Measurements from ENCODE around the gene STX3.
A peak's percentile ranks its signal among the peaks of the same experiment; 100 is the strongest.

Gene STX3

DNA sequence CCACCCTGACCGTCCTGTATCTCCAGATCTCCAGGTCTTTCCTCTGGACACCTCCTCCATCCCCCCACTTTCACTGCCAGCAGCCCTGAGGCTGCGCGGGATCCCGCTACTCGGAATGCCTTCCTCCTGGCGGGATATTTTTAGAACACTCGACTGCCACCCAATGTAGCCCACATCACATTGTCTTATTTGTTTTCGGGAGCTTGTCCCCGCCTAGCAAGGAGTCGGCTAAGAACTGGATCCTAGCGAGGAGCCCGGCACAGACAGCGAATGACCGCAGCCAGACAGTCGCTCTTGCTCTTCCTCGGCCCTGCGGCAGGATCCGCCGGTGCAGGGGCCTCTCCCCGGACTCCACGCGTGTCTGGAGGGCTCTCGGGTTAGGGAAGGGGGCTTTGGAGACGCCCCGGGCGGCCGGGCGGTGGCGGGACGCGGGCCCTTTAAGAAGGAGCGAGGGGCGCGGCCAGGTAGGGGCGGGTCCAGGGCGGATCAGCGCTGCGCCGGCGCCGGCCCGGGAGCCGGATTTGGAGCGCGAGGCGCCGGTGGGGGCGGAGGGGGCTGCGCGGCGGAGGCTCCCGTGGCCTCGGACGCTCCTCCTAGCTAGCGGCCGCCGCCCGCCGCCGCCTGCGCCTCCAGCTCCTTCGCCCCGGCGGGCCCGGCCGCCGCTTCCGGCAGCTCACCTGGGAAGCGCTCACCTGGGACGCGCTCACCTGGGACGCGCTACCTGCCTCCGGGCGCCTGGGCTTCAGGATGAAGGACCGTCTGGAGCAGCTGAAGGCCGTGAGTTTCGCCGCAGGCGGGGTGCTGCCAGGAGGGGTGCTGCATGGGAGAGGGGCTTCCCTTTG, at the start of gene STX3:
Gene STX3, plus strand, starts transcription at position 518 of the 842 bp plus-strand sequence. Its CDS starts 230 bp downstream, at position 748.
- peak within 1 kb of the TSS; percentile 93 for H3K27ac ChIP-seq
- peak; percentile 16 for DNase-seq (ENCODE audit: low read depth, low spot score)

DNA sequence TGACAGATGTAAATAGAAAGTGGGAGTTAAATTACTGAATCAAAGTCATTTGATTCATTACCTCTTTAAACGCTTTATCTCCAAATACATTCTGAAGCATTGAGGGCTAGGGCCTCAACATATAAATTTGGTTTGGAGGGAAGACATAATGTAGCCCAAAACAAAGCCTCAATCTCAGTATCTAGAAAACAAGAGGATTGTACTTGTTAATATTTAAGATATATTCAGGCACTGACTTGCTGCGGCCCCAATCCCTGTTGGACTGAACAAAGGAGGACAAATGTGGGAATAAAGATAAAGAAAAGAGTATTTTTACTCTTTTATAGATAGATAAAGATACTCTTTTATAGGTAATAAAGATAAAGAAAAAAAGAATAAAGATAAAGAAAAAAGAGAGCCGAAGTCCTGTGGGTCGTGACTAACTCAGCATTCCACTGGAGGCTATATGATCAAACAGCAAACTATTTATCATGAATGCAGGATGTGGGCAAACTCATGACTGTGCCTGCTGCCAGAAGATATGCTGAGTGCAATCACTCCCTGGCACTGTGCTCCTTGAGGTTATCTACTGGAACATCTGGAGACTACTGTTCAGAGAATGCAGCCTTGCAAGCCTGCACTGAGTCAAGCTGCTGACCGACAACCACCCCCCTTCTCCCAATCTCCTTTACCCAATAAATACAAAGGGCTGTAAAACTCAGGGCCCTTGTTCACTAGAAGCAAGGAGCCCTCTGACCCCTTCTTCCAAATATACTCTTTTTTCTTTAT, 48.5 kb upstream of the STX3 start:
- peak overlapping the region; percentile 95 for H3K27ac ChIP-seq
- DNase-seq (ENCODE audit: low read depth, low spot score) = peak; percentile 90

DNA sequence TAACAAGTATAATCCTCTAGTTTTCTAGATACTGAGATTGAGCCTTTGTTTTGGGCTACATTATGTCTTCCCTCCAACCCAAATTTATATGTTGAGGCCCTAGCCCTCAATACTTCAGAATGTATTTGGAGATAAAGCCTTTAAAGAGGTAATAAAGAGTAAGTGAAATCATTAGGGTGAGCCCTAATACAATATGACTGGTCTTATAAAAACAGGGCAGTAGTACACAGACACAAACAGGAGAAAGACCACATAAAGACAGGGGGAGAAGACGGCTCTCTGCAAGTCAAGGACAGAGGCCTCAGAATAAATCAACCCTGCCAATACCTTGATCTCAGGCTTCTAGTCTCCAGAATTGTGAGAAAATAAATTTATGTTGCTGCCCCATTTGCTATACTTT, 47.8 kb upstream of the STX3 start:
- peak overlapping the region; percentile 95 for H3K27ac ChIP-seq
- no peak for DNase-seq (ENCODE audit: low read depth, low spot score)

DNA sequence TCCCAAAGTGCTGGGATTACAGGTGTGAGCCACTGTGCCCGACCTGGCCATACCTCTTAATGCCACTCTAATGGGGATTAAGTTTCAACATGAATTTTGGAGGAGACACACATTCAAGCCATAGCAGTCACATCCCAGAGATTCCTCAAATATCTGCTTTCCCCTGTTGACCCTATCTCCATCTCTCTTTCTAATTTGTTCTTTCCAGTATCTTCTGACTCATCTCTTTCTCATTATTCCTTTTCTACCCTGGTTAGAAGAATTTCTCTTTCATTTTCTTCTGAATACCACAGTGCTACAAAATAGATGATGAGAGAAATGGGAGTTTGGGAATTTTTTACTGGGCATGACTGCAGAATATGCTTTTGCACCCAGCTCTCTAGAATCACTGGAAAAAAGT, 46.6 kb upstream of the STX3 start:
- no peak for DNase-seq (ENCODE audit: low read depth, low spot score)
- peak overlapping the region; percentile 95 for H3K27ac ChIP-seq

DNA sequence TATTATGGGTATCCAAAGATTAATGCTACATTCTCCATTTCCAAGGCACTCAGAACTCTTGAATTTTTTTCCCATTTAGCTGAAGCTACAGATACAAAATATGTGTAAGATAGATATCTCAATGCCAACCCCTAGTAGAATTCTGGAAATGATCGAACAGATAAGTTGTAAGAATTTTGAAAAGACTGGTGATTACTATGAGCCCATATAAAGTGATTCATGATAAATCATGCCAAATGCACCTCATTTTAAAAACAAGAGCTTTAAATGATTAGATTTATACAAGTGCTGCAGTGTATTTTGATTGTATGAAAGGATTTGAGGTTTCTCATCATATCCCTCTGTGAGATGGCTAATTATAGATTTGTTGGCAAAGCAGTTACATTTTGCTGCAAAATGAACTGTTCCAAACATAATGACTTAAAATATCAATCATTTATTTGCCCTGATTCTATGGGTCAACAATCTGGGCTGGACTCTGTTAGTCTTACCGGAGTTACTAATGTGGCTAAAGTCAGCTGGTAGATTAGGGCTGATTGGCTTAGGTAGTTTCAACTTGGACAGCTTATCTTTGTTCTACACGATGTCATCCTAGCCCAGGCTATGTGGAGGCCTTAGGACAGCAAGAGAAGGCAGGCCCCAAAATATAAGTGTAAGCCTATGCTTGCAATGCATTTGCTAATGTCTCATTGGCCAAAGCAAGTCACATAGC, 44.9 kb upstream of the STX3 start:
- no peak for DNase-seq (ENCODE audit: low read depth, low spot score)
- H3K27ac ChIP-seq = no peak overlapping the region

DNA sequence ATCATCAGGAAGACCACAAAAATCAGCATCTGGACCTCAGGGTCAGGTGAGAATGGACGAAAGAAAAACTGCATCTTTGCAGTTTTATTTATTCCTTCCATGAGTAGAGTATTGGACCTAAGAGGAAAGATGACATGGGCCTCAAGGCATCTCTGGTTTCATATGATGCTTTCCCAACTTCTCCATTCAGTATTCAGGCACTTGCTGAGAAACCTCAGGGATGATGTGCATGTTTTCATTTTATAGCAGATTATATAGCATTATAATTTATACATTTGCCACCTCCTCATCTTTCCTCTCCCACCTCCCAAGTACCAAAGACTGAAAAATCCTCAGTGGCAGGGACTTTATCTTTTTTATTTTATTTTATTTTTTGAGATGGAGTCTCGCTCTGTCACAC, 41.4 kb upstream of the STX3 start, which contains the start of gene OR10V1:
Gene OR10V1, minus strand, starts transcription at position 101 of the 400 bp plus-strand sequence. Its CDS starts 0 bp downstream, at position 101.
- H3K27ac ChIP-seq = no peak within 1 kb of the TSS
- DNase-seq (ENCODE audit: low read depth, low spot score) = no peak

DNA sequence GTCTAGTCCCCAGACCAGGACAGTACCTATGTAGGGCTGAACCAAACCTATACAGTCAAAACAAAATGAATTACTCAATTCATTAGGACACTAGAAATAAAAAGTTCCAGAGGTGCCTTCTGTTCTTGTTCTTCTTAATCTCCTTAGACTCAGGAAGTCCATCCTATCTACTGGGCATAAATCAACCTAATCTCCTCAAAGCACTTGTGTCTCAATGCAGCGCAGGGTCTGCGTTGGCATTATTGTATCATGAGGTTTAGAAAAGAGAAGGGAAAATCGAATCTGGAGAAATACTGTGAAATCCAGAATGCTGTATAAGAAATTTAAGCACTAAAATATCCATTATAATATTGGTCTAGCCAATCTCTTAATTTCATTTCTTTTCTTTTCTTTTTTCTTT, 39.1 kb upstream of the STX3 start:
- DNase-seq (ENCODE audit: low read depth, low spot score) = no peak
- H3K27ac ChIP-seq = no peak overlapping the region

DNA sequence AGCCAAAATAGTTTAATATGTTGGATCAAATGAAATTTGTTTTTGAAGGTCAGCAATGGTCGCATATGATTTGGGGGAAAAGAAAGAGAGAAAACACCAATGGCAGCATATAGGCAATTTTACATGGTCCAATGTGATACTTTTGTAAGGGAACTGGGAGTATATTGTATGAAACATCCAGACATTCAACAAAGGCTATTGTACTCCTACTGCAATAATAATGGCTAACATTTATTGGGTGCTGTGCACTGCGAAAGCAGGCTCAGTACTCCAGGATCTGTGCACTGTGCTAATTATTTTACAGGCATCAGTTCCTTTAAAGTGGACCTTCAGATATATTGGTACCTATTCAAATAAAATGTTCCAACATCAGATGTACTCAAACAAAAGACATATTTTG, 35.6 kb upstream of the STX3 start:
- DNase-seq (ENCODE audit: low read depth, low spot score) = no peak
- H3K27ac ChIP-seq = no peak overlapping the region

DNA sequence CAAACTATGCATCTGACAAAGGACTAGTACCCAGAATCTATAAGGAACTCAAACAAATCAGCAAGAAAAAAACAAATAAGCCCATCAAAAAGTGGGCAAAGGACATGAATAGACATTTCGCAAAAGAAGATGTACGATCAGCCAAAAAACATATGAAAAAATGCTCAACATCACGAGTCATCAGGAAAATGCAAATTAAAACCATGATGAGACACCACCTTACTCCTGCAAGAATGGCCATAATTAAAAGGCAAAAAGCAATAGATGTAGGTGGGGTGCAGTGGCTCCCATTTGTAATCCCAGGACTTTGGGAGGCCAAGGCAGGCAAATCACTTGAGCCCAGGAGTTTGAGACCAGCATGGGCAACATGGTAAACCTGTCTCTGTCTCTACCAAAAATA, 31.1 kb upstream of the STX3 start:
- H3K27ac ChIP-seq = no peak overlapping the region
- no peak for DNase-seq (ENCODE audit: low read depth, low spot score)

DNA sequence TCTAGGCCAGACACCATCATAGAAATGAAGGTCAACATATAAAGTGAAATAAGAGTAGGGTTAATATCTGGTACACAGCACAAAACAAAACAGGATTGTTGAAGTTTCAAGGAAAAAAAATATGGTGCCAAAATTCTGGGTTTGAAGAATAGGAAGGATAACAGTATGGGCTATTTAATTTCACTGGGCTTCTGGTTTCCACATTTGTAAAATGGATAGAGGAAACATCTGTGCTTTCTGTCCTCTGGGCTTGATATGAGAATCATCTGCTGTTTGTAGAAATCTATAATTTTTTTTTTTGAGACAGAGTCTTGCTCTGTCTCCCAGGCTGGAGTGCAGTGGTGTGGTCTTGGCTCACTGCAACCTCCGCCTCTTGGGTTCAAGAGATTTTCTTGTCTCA, 27.8 kb upstream of the STX3 start:
- no peak for DNase-seq (ENCODE audit: low read depth, low spot score)
- H3K27ac ChIP-seq = no peak overlapping the region

DNA sequence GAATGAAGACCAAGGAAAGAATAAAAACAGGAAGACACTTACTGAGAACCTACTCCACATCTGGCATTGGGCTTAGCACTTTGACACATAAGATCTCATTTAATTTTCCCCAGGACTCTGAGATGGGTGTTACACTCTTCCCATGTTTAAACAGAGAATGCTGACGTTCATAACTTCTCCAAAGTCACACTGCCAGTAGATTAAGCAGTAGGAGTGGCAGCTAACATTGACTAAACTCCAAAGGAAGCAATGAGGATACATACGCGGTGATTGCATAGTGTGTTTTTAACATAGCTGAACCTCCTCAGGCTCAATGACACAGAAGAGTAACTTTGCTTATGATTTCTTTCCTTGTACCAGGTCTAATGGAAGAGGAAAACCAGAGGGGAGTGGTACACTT, 27.0 kb upstream of the STX3 start:
- DNase-seq (ENCODE audit: low read depth, low spot score) = no peak
- H3K27ac ChIP-seq = no peak overlapping the region

DNA sequence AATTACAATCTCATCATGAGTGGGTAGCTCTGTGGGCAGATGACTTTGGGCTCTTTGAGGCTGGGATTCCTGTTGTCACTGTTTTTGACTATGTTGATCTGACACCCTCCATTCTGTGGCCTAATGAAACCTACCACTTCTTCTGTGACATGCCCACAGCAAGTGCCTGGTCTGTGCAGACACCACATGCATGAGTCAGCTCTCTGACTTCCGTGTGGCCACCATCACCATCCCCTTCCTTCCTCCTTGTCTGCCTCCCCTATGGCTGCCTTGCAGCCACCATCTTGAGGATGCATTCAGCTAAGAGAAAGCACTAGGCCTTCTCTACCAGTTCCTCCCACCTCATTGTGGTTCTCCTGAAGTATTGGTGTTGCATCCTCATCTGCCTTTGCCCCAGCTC, 26.3 kb upstream of the STX3 start:
- no peak overlapping the region for H3K27ac ChIP-seq
- no peak for DNase-seq (ENCODE audit: low read depth, low spot score)

DNA sequence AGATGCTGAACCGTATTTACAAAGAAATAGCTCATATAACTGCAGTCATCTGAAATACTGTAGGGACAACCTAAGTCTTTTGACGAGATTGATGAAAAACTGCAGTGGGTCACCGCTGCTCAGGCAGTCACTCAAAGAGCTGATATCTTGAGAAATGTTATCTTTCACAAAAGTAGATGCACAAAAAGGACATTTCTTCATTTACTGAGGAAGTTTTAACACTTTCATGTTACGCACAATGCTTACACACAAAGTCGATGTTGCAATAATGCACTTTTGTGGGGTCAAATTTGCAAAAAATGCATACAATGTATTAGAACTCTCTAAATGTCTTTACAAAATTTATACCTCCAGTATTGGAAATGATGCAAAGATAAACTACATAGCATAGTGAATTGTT, 25.3 kb upstream of the STX3 start:
- no peak for DNase-seq (ENCODE audit: low read depth, low spot score)
- H3K27ac ChIP-seq = no peak overlapping the region

DNA sequence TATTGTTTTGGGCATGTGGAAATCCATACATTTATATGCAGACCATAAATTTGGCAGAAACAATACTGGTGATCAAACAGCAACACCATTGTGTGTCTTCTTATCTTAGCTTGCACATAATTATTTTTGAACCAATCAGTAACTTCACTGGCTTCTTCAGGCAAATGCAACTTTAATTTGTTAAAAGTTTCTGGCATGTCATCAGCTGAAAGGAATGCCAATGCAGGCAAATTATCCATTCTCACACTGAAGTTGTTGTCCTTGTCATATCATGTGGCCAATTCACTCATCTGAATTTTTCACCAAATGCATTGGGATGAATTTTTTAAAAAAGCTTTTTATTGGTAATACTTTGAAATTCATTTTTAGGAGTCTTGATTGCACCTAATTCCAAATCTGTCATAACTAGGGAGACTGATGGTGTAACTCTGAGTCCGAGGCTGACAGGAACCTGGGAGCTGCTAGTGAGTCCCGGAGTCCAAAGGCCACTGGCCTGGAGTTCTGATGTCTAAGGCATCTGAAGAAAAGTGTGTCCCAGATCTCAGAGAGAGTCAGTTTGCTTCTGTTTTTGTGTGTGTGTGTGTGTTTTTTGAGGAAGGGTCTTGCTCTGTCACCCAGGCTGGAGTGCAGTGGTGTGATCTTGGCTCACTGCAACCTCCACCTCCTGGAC, 24.1 kb upstream of the STX3 start:
- H3K27ac ChIP-seq = no peak overlapping the region
- DNase-seq (ENCODE audit: low read depth, low spot score) = no peak

DNA sequence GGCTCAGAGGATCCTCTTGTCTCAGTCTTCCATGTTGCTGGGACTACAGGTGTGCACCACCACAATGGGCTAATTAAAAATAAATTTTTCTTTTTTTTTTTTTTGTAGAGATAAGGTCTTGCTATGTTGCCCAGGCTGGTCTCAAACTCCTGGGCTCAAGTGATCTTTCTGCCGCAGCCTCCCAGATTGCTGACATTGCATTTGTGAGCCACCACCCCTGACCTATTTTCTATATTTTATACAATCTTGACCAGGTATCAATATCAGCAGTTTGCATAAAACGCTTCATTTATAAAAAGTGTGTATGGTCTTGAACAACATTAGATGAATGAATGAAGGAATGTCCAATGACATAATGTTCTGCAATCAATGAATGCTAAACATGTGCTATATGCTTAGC, 9.1 kb upstream of the STX3 start:
- no peak for DNase-seq (ENCODE audit: low read depth, low spot score)

DNA sequence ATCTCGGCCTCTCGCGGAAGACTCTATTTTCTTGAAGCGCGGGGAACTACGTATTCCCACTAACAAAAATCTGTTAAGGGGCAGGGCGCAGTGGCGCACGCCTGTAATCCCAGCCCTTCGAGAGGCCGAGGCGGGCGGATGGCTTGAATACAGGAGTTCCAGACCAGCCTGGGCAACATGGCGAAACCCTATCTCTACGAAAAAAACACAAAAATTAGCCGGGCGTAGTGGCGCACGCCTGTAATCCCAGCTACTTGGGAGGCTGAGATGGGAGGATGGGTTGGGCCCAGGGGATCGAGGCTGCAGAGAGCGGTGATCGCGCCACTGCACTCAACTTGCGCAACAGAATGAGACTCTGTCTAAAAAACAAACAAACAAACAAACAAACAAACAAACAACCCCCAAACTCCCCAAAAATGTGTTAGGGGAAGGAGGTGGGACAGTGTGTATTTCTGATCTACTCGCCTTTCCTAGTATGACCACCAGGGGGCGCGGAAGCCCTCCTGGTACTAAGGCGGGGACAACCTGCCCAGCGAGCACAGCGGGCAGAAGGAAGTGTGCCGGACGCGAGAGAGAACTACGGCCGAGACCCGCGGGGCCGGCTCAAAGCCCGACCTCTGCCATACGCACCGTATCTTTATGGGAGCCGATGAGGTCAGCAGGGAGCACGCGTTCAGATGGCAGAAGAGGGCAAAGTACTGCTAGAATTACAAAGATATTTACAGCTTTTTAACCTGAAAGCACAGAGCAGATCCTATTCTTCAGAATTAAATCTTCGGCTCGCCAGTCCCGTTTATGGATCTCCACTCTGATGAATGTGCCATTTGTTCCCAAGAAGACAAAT, 1.3 kb upstream of the STX3 start:
- H3K27ac ChIP-seq = peak overlapping the region; percentile 93
- peak; percentile 3 for DNase-seq (ENCODE audit: low read depth, low spot score)

More for the DNA sequence above, 9.1 kb upstream of the STX3 start:
- H3K27ac ChIP-seq = no peak overlapping the region

DNA sequence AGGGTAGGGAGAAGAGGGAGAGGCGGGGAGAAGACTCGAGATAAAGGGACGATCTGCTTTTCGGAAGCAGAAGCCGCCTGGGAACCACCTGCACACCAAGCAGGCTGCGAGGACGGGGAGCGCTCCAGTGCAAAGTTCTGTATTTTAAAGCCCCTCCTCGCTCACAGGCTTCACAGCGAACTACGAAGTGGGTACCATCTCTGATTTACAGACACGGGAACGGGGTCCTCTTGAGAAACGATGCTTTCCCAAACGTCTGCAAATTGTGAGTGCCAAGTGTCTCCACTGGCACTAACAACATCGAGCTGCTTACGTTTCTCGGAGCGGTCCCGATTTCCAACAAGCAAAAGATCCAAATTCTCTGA, 700 bp upstream of the STX3 start:
- DNase-seq (ENCODE audit: low read depth, low spot score) = no peak
- peak overlapping the region; percentile 93 for H3K27ac ChIP-seq

DNA sequence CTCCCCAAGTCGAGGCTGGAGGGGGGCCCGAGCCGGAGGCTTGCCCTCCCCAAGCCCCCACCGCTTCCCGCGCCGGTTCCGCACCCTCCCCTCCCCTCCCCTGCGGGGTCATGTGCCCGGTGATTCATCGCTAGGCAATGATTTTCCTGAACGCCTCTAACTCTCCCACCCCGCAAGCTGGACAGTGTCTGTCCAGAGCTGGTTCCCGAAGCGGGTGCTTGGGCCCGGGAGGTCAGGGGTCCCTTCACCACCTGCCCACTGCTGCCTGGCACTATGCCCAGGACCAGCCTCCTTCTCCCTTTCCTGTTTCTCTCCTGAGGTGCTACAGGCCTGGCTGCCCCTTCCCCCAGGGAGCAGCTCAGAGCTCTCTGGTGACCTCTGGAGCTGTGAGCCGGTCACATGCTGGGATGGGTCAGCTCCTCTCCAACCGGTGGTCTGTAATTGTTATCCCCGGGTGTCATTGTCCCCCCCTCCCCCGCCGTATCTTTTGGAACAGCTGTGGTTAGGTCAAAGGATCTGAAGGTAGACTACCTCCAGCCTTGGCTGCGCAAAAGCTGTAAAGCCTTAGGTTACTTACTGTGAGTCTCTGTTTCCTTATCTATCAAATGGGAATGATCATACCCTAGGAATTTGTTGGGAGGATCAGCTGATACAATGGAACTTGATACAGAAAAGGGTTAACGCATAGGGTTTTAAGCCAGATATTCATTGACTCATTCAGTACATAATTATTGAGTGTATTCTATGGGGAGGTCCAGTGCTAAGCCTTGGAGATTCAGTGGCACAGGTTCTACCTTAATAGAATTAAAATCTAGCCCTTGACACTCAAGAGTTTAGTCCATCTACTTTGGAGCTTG, 753 bp downstream of the STX3 start:
- peak overlapping the region; percentile 93 for H3K27ac ChIP-seq
- peak; percentile 20 for DNase-seq (ENCODE audit: low read depth, low spot score)

DNA sequence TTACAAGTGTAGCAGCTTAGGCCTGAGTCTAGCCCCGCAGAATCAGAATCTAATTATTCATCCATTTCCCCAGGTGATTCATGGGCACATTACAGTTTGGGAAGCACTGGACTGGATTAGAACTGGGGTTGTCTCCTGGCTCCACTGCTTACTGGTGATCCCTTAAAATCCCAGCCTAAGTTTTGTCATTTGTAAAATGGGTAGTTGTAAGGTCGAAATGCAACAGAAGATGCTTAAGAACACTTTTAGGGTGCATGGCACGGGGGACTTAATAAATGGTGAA, 1.3 kb downstream of the STX3 start:
- H3K27ac ChIP-seq = peak overlapping the region; percentile 93
- DNase-seq (ENCODE audit: low read depth, low spot score) = peak; percentile 31
